Frontal cortex (tissue), 4 donors: ENCODE data around the gene PIEZO1. TPM values are rescaled to one million over a fixed set of nuclear protein-coding genes. Genes with fewer than 3 reads are reported as not detected.

Source experiments
- DNase-seq, 2 donors: peaks; one replicate each; pipeline ENCODE4 v3.0.0; 2012; ENCODE audit warnings: low spot score in 2 of 2
- FAIRE-seq: peaks from 2 replicates; lab custom pipeline; 2012; peaks lifted over from hg19 to GRCh38; lab: Jason Lieb, UNC
- total RNA-seq: library from RNA; depleted of rRNA; stranded (reverse); fragments of >200 nt; gene quantifications from one replicate; pipeline ENCODE4 v1.2.3, GENCODE V29; 2014
- donor health status: control.
- donor health status: control.
- donor health status: control.

Gene PIEZO1
- total RNA-seq, 1 donor from 2014 or later, result 4.1 TPM

GRCh38 chr16:88755745-88756443, 29.1 kb downstream of the PIEZO1 start:
- FAIRE-seq, result no peak

DNA sequence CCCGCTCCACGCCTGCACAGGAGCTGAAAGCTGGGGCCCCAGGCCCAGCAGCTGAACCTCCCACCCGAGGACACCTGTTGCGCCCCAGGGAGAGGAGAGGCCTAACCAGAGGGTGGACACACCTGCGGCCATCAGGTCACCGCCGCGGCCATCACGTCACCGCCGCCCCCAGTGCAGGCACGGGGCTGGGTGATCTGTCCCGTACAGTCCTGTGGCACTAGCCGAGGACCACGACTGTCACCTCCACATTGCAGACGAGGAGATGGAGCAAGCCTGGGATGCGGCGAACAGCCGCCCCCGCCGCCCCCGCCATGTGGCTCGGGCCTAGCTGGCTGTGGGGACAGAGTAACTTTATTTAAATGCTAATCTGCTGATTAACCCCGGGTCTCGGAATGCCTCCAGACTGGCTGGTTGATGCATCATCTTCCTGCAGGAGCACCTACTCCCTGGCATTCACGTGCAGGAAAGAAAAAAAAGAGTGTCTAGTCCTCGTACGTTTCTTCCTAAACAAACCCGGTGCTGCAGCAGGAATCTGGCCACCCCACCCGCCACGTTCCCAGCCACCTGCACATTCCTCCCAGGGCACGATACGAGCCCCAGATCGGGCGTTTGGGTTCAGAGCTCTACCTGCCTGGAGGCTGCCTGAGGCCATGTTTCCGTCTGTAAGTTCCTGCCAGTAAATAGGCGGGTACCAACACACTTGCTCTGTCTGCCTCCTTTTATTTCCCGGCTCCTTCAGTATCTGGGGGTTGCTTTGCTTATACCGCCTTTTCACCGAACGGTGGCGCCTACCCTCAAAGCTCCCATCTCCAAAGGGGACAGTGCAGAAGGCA, 29.9 kb downstream of the PIEZO1 start:
- DNase-seq, result peak in 1 of 2 donors; percentile 64
- no peak for FAIRE-seq

More at GRCh38 chr16:88755745-88756443, 29.1 kb downstream of the PIEZO1 start:
- DNase-seq, result no peak

DNA sequence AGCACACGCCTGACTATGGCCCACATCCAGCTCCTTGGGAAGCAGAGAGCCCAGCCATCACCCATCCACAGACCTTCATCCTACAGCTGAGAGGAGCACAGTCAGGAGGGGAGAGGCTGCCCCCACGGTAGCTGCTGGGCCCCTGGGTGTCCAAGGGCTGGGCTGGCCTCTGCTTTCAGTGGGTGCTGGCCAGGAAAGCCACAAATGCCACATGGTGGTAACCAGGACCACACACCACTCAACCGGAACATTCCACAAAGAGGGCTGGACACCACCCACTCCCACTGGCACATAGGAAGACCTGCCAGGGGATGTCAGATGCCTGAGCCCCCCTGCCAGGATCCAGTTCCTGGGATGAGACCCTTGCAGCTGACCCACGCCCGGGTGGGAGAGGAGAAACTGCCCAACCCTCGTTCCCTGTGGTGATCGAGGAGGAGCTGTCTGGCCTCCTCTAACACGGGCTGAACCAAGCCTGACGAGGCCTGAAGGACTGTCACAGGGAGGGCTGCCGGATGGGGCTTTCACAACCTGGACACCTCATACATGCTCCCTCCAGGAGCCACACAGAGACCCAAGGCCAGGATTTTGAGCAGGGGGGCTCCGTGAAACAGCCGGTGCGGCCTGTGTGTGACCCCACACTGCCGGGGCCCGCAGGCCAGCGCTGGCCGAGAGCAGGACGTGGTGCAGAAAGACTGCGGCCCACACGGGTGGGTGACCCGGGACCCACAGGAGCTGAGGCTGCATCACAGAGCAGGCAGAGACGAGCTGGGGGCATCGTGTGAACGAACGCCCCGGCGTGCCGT, 30.7 kb downstream of the PIEZO1 start:
- no peak for FAIRE-seq
- no peak for DNase-seq

- DNase-seq, result no peak
- FAIRE-seq, result no peak
Observed at GRCh38 chr16:88753602-88754001, 31.4 kb downstream of the PIEZO1 start.

- no peak for FAIRE-seq
Observed at GRCh38 chr16:88753191-88753590, 31.8 kb downstream of the PIEZO1 start.

GRCh38 chr16:88752386-88753002, 32.5 kb downstream of the PIEZO1 start:
- FAIRE-seq (no peak), DNase-seq (no peak)

More at GRCh38 chr16:88753191-88753590, 31.8 kb downstream of the PIEZO1 start:
- DNase-seq, result no peak

DNA sequence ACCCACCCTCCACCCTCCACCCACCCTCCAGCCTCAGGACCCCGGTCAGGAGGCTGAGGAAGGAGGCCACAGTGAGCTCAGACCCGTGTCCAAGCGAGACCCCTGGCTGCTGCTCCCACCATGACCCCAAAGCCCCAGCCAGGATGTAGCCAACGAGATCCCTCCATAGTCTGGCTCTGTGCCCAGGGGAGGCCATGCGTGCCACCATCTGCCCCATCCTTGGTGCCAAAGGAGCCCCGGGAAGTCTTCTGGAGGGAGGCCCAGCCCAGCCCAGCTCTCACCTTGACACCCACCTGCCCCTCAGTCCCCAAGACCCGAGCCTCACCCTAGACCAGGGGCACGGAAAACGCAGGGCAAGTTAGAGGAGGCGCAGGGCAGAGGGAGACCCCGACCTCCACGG, 34.2 kb downstream of the PIEZO1 start:
- DNase-seq (no peak), FAIRE-seq (no peak)

DNA sequence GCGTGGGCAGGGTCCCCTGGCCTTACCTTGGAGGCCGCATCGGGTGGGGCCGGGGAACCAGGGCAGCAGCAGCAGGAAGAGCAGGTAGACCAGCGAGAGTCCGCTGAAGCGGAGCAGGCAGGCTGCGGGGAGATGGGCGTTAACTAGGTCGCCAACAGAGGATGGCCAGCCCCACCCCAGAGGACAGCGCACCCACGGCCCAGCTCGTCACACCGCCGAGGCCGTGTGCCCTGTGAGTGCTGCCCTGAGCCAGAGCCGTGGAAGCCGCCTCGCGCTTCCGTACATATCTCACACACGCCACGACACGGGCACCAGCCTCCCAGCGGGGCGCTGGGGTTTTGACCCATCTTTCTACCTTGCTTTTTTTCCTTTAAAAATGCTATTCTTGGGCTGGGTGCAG, 35.7 kb downstream of the PIEZO1 start:
- no peak for FAIRE-seq
- DNase-seq, result no peak

DNA sequence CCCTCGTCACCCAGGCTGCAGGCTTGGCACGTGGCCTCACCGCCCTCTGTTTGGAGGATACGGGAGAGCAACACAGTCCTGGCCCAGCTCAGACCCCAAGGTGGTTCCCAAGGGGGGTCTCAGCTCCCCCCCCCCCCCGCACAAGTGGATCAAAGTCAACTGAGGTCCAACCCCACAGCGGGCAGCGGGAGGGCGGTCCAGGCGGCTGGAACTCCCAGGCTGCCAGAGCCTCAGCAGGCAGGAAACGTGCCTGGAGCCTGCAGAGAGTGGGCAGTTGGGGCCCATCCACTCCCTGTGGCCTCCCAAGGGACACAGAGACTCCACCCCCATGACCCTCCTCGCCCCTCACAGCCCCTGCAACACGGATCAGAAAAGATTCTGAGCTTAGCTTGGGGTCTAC, 36.7 kb downstream of the PIEZO1 start:
- FAIRE-seq (no peak), DNase-seq (no peak)

DNA sequence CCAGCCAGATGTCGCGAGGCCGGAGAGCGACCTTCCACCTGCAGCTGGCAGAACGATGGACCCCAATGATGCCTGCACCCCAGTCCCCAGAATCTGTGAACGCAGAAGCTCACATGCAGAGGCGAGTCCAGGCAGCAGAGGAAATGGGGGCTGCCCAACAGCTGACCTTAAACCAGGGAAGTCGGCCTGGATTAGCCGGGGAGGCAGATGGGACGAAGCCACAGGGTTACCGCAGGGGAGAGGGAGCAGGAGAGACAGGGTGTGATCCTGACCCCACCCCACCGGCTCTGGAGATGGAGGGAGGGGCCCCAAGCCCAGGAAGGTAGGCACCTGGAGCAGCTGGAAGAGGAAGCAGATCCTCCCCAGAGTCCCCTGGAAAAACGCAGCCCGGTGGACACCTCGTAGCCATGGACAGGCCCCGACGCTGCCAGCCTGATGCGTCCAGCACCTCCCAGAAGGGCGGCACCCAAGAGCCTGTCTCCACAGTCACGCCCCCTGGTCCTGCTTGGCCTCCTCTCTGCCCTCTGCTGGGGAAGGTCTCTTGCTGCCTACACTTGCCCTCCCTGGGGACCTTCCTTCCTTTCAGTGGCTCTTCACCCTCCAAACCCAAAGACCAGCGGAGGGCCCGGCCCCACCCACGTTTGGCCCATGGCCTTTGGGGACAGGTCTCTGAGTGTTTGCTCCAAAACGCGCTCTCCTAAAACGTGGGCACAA, 37.3 kb downstream of the PIEZO1 start:
- DNase-seq, result no peak
- no peak for FAIRE-seq

GRCh38 chr16:88746506-88746905, 38.5 kb downstream of the PIEZO1 start:
- DNase-seq, result no peak
- no peak for FAIRE-seq

- DNase-seq, result no peak
- no peak for FAIRE-seq
Observed at GRCh38 chr16:88744577-88745521, 40.2 kb downstream of the PIEZO1 start.

- DNase-seq (peak; percentile 84 to 92), FAIRE-seq (no peak)
Observed at GRCh38 chr16:88743693-88744576, 41.1 kb downstream of the PIEZO1 start.

DNA sequence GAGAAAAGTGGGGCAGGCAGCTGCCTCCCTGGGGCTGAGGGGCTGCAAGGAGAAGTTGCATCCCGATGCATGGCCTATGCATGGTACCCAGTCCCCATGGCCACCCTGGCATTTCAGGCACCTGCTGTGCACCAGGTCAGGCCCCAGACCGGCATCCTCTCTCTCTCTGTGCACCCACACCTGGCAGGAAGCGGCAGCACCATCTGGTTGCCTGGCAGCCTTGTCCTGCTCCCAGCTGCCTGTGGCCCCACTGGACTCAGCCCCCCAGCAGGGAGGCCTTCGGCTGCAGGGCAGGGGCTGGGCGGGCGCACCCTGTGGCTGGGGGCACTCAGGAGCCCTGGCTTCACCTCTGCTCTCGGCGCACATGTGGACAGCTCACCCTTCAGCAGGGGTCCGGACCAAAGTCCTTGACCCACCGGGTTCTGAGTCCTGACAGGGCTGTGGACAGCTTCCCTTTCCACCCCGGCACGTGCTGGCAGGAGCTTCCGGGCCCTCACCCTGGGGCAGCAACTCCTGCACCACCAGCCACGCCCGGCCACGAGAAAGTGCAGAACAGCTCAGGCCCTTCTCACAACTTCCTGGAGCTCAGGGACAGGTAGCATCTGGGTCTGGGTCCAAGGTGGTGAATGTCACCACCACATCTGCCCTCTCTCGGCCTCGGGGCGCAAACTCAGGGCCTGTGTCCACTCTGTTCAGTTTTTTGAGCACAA, 42.0 kb downstream of the PIEZO1 start:
- FAIRE-seq (no peak), DNase-seq (no peak)

DNA sequence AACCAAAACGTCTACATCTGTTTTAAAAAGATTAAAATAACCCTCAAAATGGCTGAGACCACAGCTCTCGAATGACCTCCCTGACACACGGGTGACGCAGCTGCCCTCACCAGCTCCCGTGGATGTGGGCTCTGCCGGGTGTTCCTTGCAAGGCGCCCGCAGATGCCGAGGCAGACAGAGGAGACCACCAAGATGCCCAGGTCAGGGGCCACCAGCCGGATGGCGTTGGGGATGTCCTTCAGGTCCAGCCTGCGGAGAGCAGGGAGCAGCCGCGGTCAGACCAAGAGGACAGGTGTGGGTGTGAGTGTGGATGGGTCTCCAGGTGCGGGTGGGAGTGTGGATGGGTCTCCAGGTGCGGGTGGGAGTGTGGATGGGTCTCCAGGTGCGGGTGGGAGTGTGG, 43.7 kb downstream of the PIEZO1 start:
- FAIRE-seq (no peak), DNase-seq (no peak)

- FAIRE-seq (no peak), DNase-seq (no peak)
Observed at GRCh38 chr16:88740727-88741055, 44.3 kb downstream of the PIEZO1 start.
